Neural cell (in vitro differentiated cells): ENCODE data around the gene WIPF2. TPM values are rescaled to one million over a fixed set of nuclear protein-coding genes. Genes with fewer than 3 reads are reported as not detected.

ENCODE experiments used
- H2AFZ ChIP-seq: fragments of 200-600, 300-800 bp; sonication (generic), shearing (Covaris generic); 2 replicates; pipeline ENCODE4 v1.6.0; 2014; ENCODE audit warnings: low read depth, mild to moderate bottlenecking, antibody characterized with exemption, low read length, moderate library complexity
- H3F3A ChIP-seq: fragments of 200-600 bp; shearing (Covaris generic); 2 replicates; pipeline ENCODE4 v1.6.1; 2016; ENCODE audit warnings: mild to moderate bottlenecking, moderate library complexity, mixed read lengths, antibody characterized with exemption, low read length; ENCODE audit not compliant: insufficient read depth, poor library complexity, severe bottlenecking
- H3K27ac ChIP-seq: fragments of 200-600, 300-800 bp; sonication (generic), shearing (Covaris generic); 2 replicates; pipeline ENCODE4 v1.5.1; 2014; ENCODE audit warnings: mild to moderate bottlenecking, low read length, moderate library complexity
- H3K27me3 ChIP-seq: fragments of 300-800, 200-600 bp; sonication (generic), shearing (Covaris generic); 2 replicates; pipeline ENCODE4 v1.6.0; 2014; ENCODE audit warnings: mild to moderate bottlenecking, low read depth, low read length, moderate library complexity; ENCODE audit not compliant: insufficient read depth
- H3K36me3 ChIP-seq: fragments of 300-800, 200-600 bp; sonication (generic), shearing (Covaris generic); 2 replicates; pipeline ENCODE4 v1.5.1; 2014; ENCODE audit warnings: mild to moderate bottlenecking, antibody characterized with exemption, low read length, moderate library complexity; ENCODE audit not compliant: insufficient read depth
- H3K4me2 ChIP-seq: fragments of 300-800, 200-600 bp; sonication (generic), shearing (Covaris generic); 2 replicates; pipeline ENCODE4 v1.6.0; 2014; ENCODE audit warnings: mild to moderate bottlenecking, low read length
- H3K4me3 ChIP-seq: fragments of 300-800, 200-600 bp; sonication (generic), shearing (Covaris generic); 2 replicates; pipeline ENCODE4 v1.5.1; 2014; ENCODE audit warnings: mild to moderate bottlenecking, low read length, moderate library complexity
- H3K79me2 ChIP-seq: fragments of 200-600 bp; shearing (Covaris generic); replicated peaks from 2 replicates; pipeline ENCODE4 v1.6.0; 2014; ENCODE audit warnings: mild to moderate bottlenecking, low read length, moderate library complexity; ENCODE audit not compliant: insufficient read depth
- H3K9ac ChIP-seq: fragments of 300-800, 200-600 bp; sonication (generic), shearing (Covaris generic); 2 replicates; pipeline ENCODE4 v1.6.1; 2016; ENCODE audit warnings: mild to moderate bottlenecking, low read length, mixed read lengths
- H3K9me2 ChIP-seq: fragments of 200-600 bp; shearing (Covaris generic); 2 replicates; pipeline ENCODE4 v1.6.1; 2016; ENCODE audit warnings: mild to moderate bottlenecking, low read length, mixed read lengths; ENCODE audit not compliant: insufficient read depth
- H3K9me3 ChIP-seq: fragments of 200-600, 300-800 bp; sonication (generic), shearing (Covaris generic); 2 replicates; pipeline ENCODE4 v1.6.1; 2016; ENCODE audit warnings: mild to moderate bottlenecking, mixed run types, low read length, moderate library complexity, mixed read lengths
- H4K20me1 ChIP-seq: fragments of 200-600 bp; shearing (Covaris generic); 2 replicates; pipeline ENCODE4 v1.6.1; 2016; ENCODE audit warnings: mild to moderate bottlenecking, mixed run types; ENCODE audit not compliant: insufficient read depth
- CTCF ChIP-seq: fragments of 450-650 bp; IDR thresholded peaks from 2 replicates; pipeline ENCODE4 v1.5.1; 2014; ENCODE audit warnings: antibody characterized with exemption, mild to moderate bottlenecking, moderate library complexity; ENCODE audit not compliant: poor library complexity, severe bottlenecking
- EP300 ChIP-seq: fragments of 450-650 bp; conservative IDR thresholded peaks from 2 replicates; pipeline ENCODE4 v1.6.1; 2014; ENCODE audit warnings: antibody characterized with exemption, mild to moderate bottlenecking, moderate library complexity; ENCODE audit not compliant: poor library complexity, severe bottlenecking
- EZH2 ChIP-seq: fragments of 200-600, 300-800 bp; shearing (Covaris generic), sonication (generic); IDR thresholded peaks from 2 replicates; pipeline ENCODE4 v1.6.1; 2014; ENCODE audit warnings: antibody characterized with exemption, low read length, borderline replicate concordance, mild to moderate bottlenecking; ENCODE audit not compliant: insufficient read depth, poor library complexity, severe bottlenecking
- MXI1 ChIP-seq: fragments of 450-650 bp; conservative IDR thresholded peaks from 2 replicates; pipeline ENCODE4 v1.6.1; 2014; ENCODE audit warnings: antibody characterized with exemption, mild to moderate bottlenecking; ENCODE audit not compliant: poor library complexity, severe bottlenecking
- POLR2AphosphoS5 ChIP-seq: IDR thresholded peaks from 2 replicates; pipeline ENCODE4 v1.6.1; 2012
- RAD21 ChIP-seq: fragments of 450-650 bp; conservative IDR thresholded peaks from 2 replicates; pipeline ENCODE4 v1.6.1; 2014; ENCODE audit warnings: antibody characterized with exemption, mild to moderate bottlenecking, moderate library complexity
- REST ChIP-seq: IDR thresholded peaks from 2 replicates; pipeline ENCODE4 v1.6.1; 2012; ENCODE audit warnings: borderline replicate concordance
- SMC3 ChIP-seq: fragments of 450-650 bp; conservative IDR thresholded peaks from 2 replicates; pipeline ENCODE4 v1.6.1; 2014; ENCODE audit warnings: antibody characterized with exemption, mild to moderate bottlenecking, moderate library complexity; ENCODE audit not compliant: poor library complexity
- TAF1 ChIP-seq: IDR thresholded peaks from 2 replicates; pipeline ENCODE4 v1.6.1; 2012; ENCODE audit warnings: low read depth
- polyA plus RNA-seq: library from polyadenylated mRNA; depleted of rRNA; stranded (reverse); fragments of >200 nt; gene quantifications from 2 replicates; pipeline ENCODE4 v1.2.3, GENCODE V29; 2014

Gene WIPF2
- polyA plus RNA-seq, 1 donor from 2014 or later: 11.5 TPM

- no peak overlapping the region for H3K27ac ChIP-seq
- H3K4me3 ChIP-seq: no peak overlapping the region
- no peaks in the 10 kb centered on the region for H3K36me3 ChIP-seq
- H4K20me1 ChIP-seq: no peaks in the 10 kb centered on the region
- H3K9me2 ChIP-seq: no peaks in the 10 kb centered on the region
- H3K9ac ChIP-seq: no peak overlapping the region
- no peak for TF ChIP-seq REST
- TF ChIP-seq EP300: no peak
- TF ChIP-seq CTCF: no peak
- no peak for TF ChIP-seq TAF1
- TF ChIP-seq MXI1: no peak
- TF ChIP-seq SMC3: no peak
- TF ChIP-seq POLR2AphosphoS5: no peak
- TF ChIP-seq EZH2: no peak
- no peak for TF ChIP-seq RAD21
- H3K4me2 ChIP-seq: no peak overlapping the region
- no peaks in the 10 kb centered on the region for H3K27me3 ChIP-seq
- H3K79me2 ChIP-seq: peaks cover 5% of the 10 kb centered on the region
- no peaks in the 10 kb centered on the region for H3F3A ChIP-seq
- no peak overlapping the region for H2AFZ ChIP-seq
- H3K9me3 ChIP-seq: no peaks in the 10 kb centered on the region
These were observed 74.3 kb downstream of the WIPF2 start for GRCh38 chr17:40293363-40293762.

GRCh38 chr17:40295488-40296436 lies 76.7 kb downstream of the WIPF2 start:
- Histone ChIP-seq H3K4me2 (no peak overlapping the region), H3K9ac (no peak overlapping the region), H3F3A (no peaks in the 10 kb centered on the region), H3K27me3 (no peaks in the 10 kb centered on the region), H3K4me3 (no peak overlapping the region), H2AFZ (no peak overlapping the region), H4K20me1 (no peaks in the 10 kb centered on the region), H3K36me3 (no peaks in the 10 kb centered on the region), H3K79me2 (no peaks in the 10 kb centered on the region), H3K9me2 (no peaks in the 10 kb centered on the region), H3K9me3 (no peaks in the 10 kb centered on the region), H3K27ac (no peak overlapping the region)
- TF ChIP-seq RAD21: no peak
- TF ChIP-seq REST: no peak
- TF ChIP-seq MXI1: no peak
- TF ChIP-seq TAF1: no peak
- TF ChIP-seq SMC3: no peak
- no peak for TF ChIP-seq POLR2AphosphoS5
- no peak for TF ChIP-seq EP300
- TF ChIP-seq EZH2: no peak
- no peak for TF ChIP-seq CTCF
